Esophagus squamous epithelium (tissue), 4 donors: ENCODE results near the gene FAM174B.

Experiments used
- POLR2A ChIP-seq, 4 donors: fragments of 450-650 bp; IDR thresholded peaks; one replicate each; pipeline ENCODE4 v1.6.1; 2017; ENCODE audit warnings: antibody characterized with exemption in 4 of 4, mild to moderate bottlenecking in 4 of 4, moderate library complexity in 3 of 4
- TF ChIP-seq, protein P1 (sequence below), 6 experiments: fragments of 450-650 bp in 4 of 6; fragments of 200-600 bp in 2 of 6; sonication (generic) in 2 of 6; IDR thresholded peaks; one replicate each; pipeline ENCODE4 v1.5.1; 2016 to 2019; ENCODE audit warnings: antibody characterized with exemption in 6 of 6, mild to moderate bottlenecking in 4 of 6, moderate library complexity in 4 of 6

DNA sequence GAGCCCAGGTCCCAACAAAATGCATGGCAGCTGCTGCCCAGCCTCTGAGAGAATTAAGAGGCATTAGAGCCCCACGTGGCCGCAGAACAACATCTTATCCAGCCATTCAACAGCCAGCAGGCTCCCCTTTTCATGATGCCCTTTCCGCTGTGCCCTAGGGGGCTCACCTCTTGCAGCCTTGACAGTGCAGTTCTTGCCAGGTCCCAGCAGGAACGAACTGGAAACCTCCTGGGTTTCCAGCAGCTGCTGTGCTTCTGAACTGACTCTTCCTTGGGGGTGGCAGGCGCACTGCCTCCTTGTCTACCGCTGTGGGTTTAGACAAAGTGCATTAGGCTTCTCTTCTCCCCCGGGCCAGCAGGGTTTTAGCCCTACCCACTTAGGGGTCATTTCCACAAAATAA, 85.2 kb downstream of the FAM174B start:
- TF ChIP-seq, protein P1, sequence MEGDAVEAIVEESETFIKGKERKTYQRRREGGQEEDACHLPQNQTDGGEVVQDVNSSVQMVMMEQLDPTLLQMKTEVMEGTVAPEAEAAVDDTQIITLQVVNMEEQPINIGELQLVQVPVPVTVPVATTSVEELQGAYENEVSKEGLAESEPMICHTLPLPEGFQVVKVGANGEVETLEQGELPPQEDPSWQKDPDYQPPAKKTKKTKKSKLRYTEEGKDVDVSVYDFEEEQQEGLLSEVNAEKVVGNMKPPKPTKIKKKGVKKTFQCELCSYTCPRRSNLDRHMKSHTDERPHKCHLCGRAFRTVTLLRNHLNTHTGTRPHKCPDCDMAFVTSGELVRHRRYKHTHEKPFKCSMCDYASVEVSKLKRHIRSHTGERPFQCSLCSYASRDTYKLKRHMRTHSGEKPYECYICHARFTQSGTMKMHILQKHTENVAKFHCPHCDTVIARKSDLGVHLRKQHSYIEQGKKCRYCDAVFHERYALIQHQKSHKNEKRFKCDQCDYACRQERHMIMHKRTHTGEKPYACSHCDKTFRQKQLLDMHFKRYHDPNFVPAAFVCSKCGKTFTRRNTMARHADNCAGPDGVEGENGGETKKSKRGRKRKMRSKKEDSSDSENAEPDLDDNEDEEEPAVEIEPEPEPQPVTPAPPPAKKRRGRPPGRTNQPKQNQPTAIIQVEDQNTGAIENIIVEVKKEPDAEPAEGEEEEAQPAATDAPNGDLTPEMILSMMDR (IDR thresholded peaks at IDR 0.05): no peak
- TF ChIP-seq POLR2A (IDR thresholded peaks at IDR 0.05): no peak
